ENCODE results near the gene ZNF628.

ZNF628 gene

GRCh38 chr19:55481148-55481793 is 4.9 kb downstream of the ZNF628 start:
- Histone ChIP-seq H3K79me2 (ENCODE audit: control insufficient read depth, low read length) (peaks cover 28% of the 10 kb centered on the region), H3K36me3 (ENCODE audit: control insufficient read depth, low read length) (peaks cover 5% of the 10 kb centered on the region), H3F3A (ENCODE audit: control insufficient read depth, insufficient read depth) (no peaks in the 10 kb centered on the region), H3K9me3 (ENCODE audit: control insufficient read depth, insufficient read depth, low read length) (no peaks in the 10 kb centered on the region), H3K27me3 (ENCODE audit: control insufficient read depth, low read length) (no peaks in the 10 kb centered on the region), H3K4me3 (ENCODE audit: low read length) (no peak overlapping the region), H3K4me1 (ENCODE audit: control insufficient read depth, low read length) (peaks cover 28% of the 10 kb centered on the region), H3K27ac (ENCODE audit: low read depth, low read length) (no peak overlapping the region), H4K20me1 (ENCODE audit: control insufficient read depth, insufficient read depth, low read depth, low read length) (no peaks in the 10 kb centered on the region), H3K4me2 (ENCODE audit: low read length) (no peak overlapping the region), H3K9me2 (replicated peaks; ENCODE audit: control insufficient read depth, low read length) (no peaks in the 10 kb centered on the region)
- no peak for TF ChIP-seq EZH2phosphoT487 (IDR thresholded peaks at IDR 0.05; ENCODE audit: borderline replicate concordance, low read length)
- TF ChIP-seq CTCF (IDR thresholded peaks at IDR 0.05; ENCODE audit: low read depth, low read length, poor library complexity, severe bottlenecking): no peak

DNA sequence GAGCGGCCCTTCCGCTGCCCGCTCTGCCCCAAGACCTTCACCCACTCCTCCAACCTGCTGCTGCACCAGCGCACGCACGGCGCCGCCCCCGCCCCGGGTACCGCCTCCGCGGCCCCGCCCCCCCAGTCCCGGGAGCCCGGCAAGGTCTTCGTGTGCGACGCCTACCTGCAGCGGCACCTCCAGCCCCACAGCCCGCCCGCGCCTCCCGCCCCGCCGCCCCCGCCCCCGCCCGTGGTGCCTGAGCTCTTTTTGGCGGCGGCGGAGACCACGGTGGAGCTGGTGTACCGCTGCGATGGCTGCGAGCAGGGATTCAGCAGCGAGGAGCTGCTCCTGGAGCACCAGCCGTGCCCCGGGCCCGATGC is 5.4 kb downstream of the ZNF628 start:
- Histone ChIP-seq H3K79me2 (ENCODE audit: control insufficient read depth, low read length) (peaks cover 28% of the 10 kb centered on the region), H3K27me3 (ENCODE audit: control insufficient read depth, low read length) (no peaks in the 10 kb centered on the region), H3K4me2 (ENCODE audit: low read length) (no peak overlapping the region), H3K36me3 (ENCODE audit: control insufficient read depth, low read length) (peaks cover 5% of the 10 kb centered on the region), H3F3A (ENCODE audit: control insufficient read depth, insufficient read depth) (no peaks in the 10 kb centered on the region), H4K20me1 (ENCODE audit: control insufficient read depth, insufficient read depth, low read depth, low read length) (no peaks in the 10 kb centered on the region), H3K27ac (ENCODE audit: low read depth, low read length) (no peak overlapping the region), H3K4me3 (ENCODE audit: low read length) (no peak overlapping the region), H3K4me1 (ENCODE audit: control insufficient read depth, low read length) (peaks cover 28% of the 10 kb centered on the region), H3K9me3 (ENCODE audit: control insufficient read depth, insufficient read depth, low read length) (no peaks in the 10 kb centered on the region), H3K9me2 (replicated peaks; ENCODE audit: control insufficient read depth, low read length) (no peaks in the 10 kb centered on the region)
- TF ChIP-seq EZH2phosphoT487 (IDR thresholded peaks at IDR 0.05; ENCODE audit: borderline replicate concordance, low read length) (no peak), CTCF (IDR thresholded peaks at IDR 0.05; ENCODE audit: low read depth, low read length, poor library complexity, severe bottlenecking) (no peak)

GRCh38 chr19:55482156-55482961 is 5.9 kb downstream of the ZNF628 start:
- Histone ChIP-seq H4K20me1 (ENCODE audit: control insufficient read depth, insufficient read depth, low read depth, low read length) (no peaks in the 10 kb centered on the region), H3K27me3 (ENCODE audit: control insufficient read depth, low read length) (no peaks in the 10 kb centered on the region), H3K4me1 (ENCODE audit: control insufficient read depth, low read length) (peaks cover 28% of the 10 kb centered on the region)

More at GRCh38 chr19:55482156-55482961, 5.9 kb downstream of the ZNF628 start:
- Histone ChIP-seq H3K9me2 (replicated peaks; ENCODE audit: control insufficient read depth, low read length) (no peaks in the 10 kb centered on the region), H3K79me2 (ENCODE audit: control insufficient read depth, low read length) (peaks cover 28% of the 10 kb centered on the region), H3K36me3 (ENCODE audit: control insufficient read depth, low read length) (peaks cover 5% of the 10 kb centered on the region), H3K9me3 (ENCODE audit: control insufficient read depth, insufficient read depth, low read length) (no peaks in the 10 kb centered on the region), H3K4me2 (ENCODE audit: low read length) (no peak overlapping the region), H3K27ac (ENCODE audit: low read depth, low read length) (no peak overlapping the region), H3K4me3 (ENCODE audit: low read length) (no peak overlapping the region), H3F3A (ENCODE audit: control insufficient read depth, insufficient read depth) (no peaks in the 10 kb centered on the region; the same call in 1 of the 2 replicates)
- no peak for TF ChIP-seq EZH2phosphoT487 (IDR thresholded peaks at IDR 0.05; ENCODE audit: borderline replicate concordance, low read length)

Data from DOHH2 (cell line).